GM18526 (cell line): ENCODE results near the gene PRR23C.

Experiments
- POLR2A ChIP-seq: IDR thresholded peaks from 3 replicates; pipeline ENCODE4 v1.6.1; 2011; ENCODE audit not compliant: insufficient read length; ENCODE audit errors: extremely low read depth

The PRR23C gene

GRCh38 chr3:139044366-139045210 lies at the start of gene PRR23C:
Gene PRR23C (minus strand): TSS chr3:139044892. CDS start chr3:139044620, 272 bp downstream.
- no peak for TF ChIP-seq POLR2A

DNA sequence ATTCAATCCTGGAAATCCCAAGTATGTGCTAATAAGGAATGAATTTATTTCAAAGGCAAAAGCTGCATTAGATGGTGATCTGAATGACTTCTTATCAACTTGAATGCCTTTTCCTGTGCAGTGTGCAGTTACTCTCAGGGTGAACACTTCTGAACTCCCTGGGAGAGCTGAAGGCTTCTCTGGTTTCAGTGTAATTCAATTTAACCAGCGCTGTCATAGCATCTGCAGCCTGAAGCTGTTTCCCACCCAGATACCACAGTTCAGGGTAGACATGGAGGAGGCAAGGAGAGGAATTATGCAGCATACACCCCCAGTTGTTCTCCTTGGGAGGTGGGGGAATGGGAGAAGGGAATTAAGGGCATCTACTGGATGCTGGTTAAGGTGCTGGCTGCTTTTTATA lies 49.1 kb upstream of the PRR23C start:
- TF ChIP-seq POLR2A, result no peak

DNA sequence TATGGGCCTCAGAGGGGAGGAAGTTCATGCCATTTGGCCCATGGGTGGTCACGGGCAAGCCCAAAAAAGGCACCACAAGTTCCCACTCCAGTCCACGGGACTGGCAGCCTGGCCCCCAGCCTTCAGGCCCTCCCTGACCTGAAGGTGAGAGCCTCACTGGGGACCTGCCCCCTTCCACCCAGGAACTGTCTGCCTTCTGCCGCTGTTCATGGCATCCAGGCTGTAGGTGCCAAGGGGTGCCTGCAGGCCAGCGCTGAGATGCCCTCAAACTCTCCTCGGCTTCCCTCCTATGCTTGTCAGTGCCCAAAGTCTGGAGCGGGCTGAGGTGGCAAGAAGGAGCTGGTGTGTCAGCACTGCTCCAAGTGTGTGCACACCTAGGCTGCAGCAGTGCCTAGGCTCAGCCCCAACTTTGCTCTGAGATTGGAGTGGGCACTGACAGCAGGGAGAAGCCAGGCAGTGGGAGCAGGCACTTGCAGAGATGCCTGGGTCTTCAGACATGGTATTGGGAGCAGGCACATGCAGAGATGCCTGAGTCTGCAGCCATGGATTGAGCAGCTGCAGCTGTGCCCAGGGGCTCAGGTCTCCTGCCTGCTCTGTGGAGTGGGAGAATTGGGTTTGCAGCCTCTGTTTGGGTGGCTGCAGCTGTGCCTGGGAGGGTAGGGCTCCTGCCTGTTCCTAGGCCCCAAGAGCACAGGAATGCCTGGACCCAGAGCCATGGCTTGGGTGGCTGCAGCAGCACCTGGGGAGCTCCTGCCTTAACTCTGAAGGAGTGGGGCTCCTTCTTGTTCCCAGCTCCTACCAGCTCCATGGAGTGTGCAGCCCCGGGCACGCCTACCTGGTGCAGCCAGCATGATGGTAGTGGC lies 44.0 kb upstream of the PRR23C start:
- TF ChIP-seq POLR2A, result no peak

- TF ChIP-seq POLR2A, result no peak
Observed at GRCh38 chr3:139087621-139088020, 42.9 kb upstream of the PRR23C start.

GRCh38 chr3:139084176-139084575 lies 39.5 kb upstream of the PRR23C start:
- no peak for TF ChIP-seq POLR2A

DNA sequence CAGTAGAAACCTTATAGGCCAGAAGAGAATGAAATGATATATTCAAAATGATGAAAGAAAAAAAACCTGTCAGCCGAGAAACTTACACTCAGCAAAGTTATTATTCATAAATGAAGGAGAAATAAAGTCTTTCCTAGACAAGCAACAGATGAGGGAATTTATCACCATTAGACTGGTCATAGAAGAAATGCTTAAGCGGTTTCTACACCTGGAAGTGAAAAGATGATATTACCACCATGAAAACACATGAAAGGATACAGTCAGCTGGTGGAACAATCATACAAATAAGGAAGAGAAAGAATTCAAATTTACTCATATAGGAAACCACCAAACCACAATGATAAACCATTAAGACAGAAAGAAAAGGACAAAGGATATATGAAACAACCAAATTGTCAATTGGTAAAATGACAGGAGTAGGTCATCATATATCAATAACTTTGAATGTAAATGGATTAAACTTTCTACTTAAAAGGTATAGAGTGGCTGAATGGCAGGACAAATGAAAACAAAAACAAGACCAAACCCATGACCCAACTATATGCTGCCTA lies 29.9 kb upstream of the PRR23C start:
- no peak for TF ChIP-seq POLR2A

DNA sequence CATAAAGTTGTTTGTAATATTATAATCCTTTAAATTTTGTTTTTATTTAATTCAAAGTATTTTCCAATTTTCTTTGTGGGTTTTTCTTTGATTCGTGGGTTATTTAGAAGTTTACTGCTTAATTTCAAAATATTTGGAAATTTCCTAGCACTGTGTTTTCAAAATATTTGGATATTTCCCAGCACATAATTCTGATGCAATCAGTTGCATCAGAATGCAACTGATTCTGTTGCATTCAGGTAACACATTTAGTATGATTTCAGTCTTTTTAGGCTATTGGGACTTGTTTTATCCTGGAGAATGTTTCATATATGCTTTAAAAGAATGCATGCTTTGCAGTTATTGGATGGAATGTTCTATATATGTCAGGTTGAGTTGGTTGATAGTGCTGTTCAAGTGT lies 18.2 kb upstream of the PRR23C start:
- TF ChIP-seq POLR2A, result no peak

DNA sequence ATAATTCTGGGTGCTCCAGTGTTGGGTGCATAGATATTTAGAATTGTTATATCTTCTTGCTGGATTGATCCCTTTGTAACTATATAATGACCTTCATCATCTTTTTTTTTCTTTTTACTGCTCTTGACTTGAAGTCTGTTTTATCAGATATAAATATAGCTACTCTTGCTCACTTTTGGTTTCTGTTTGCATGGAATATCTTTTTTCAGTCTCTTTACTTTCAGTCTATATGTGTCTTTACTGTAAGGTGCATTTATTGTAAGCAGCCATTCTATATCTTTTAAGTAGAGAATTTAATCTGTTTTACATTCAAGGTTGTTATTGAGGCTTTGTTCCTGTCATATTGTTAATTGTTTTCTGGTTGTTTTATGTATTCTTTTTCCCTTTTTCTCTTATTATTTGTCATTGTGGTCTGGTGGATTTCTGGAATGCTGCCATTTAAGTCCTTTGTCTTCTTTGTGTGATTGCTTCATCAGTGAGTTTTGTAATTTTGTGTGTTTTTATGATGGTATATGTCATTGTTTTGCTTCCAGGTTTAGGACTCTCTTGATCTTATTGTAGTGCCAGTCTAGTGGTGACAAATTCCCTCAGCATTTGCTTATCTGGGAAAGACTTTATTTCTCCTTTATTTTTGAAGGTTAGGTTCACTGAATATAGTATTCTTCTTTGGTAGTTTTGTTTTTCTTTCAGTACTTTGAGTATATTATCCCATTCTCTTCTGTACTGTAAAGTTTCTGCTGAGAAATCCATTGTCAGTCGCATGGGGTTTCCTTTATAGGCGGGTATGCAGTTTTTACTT lies 8.3 kb upstream of the PRR23C start:
- no peak for TF ChIP-seq POLR2A

DNA sequence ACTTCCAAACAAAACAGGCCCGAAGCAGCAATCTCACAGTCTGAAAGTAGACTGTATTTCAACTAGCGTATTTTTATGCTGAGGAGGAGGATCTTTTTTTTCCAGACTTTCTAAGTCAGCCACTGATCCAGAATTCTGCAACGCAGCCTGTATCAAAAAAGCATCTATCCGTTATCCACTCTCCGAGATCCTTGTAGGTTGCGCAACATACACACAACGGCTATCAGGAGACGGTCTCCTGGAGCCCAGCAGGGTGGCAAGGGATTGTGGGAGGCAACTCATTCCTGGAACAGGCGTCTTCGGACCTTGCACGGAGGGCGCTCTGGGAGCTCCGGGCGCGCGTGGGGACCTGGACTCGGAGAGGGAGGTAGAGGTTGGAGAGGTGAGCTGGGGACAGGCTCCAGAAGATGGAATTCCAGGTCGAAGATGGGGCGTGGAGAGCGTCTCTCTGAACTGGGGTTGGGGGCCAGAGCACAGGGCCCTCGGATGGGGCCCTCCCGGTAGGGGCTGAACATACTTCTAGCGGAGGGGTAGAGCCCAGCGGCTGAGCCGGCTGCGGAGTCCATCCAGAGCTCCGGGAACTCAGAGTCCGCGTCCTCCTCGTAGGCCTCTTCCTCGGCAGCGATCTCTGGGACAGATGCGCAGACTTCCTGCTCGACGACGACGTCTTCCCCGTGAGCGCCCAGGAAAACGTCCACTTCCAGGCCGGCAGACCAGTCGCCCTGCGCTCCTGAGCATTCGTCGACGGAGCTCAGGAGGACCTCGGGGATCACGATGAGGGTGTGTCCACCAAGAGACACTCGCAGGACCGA lies 932 bp downstream of the PRR23C start:
- no peak for TF ChIP-seq POLR2A

DNA sequence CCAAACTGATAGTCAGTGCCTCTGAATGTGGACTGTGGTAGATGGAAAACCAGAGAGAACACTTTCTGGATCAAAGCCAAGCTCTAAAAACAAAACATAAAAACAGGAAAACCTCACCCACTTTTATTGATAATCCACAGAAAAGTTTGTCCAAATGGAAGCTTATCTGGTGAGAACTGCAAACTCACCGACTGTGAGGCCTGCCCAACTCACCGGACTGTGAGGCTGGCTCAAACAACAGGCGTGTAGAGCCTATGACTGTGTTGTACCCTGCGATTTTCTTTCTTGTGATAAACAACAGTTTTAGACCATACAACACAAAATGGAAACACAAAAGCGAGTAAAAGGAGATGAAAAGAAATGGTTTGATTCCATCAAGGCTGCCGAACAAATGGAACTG lies 7.2 kb downstream of the PRR23C start:
- no peak for TF ChIP-seq POLR2A

DNA sequence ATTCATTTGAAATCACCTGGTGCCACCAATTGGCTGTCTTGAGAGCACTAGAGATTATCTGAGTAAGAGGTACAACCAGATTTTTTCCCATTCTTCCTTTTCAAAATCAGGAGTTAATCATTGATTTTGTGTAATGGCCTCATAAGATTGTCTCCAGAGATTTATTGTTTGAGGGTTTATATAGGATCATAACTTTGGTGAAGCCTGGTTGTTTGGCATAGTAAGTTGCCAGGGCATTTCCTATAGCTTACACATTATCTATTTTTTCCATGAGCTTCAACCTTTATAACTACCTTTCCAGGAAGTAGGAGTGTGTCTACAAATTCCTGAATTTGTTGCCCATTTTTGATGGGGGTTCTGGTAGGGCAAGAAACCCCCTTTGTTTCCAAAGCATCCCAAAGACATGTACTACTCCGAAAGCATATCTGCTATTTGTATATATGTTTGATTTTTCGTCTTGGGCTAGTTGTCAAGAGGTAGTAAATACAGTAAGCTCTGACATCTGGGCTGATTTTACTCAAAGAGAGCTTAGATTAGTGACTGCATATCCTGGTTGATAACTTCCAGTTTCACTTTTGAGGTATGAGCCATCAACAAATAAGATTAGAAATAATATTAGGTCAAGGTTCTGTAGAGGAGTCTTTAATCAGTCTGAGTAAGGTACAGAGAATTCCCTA lies 12.2 kb downstream of the PRR23C start:
- TF ChIP-seq POLR2A, result no peak

GRCh38 chr3:139024968-139025367 lies 19.7 kb downstream of the PRR23C start:
- no peak for TF ChIP-seq POLR2A

- no peak for TF ChIP-seq POLR2A
Observed at GRCh38 chr3:139020868-139021234, 23.8 kb downstream of the PRR23C start, which contains the start of gene PRR23B. Gene PRR23B (minus strand): TSS chr3:139020926. CDS start chr3:139020661, 265 bp downstream.
